ENCODE data around the gene CHRNA9.

CHRNA9 gene

DNA sequence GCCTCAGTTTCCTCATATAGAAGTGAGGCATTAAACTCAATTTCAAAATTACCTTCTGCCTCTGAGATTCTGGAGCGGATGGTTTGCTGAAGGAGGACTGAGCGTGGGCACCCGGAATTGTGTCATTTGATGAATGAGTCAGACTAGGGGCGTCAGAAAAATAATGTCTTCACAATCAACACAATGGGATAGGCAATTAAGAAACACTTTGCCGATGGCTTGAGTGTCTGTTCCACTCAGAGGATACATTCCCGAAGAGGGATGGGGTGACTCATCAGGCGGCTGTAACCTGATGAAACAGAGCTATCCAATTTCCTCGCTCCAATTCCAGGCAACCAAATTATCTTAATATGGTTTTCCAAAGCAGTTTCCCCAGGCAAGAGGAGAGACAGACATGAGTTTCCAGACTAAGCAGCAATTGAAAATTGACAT, 1.2 kb upstream of the CHRNA9 start:
- no peak overlapping the region for H3K4me3 ChIP-seq (ENCODE audit: insufficient read depth, low read length, poor library complexity, severe bottlenecking)
- H3K9me2 ChIP-seq (replicated peaks; ENCODE audit: insufficient read depth, low read length): no peaks in the 10 kb centered on the region
- H3K9ac ChIP-seq (ENCODE audit: low read length): no peak overlapping the region
- no peaks in the 10 kb centered on the region for H3K79me2 ChIP-seq (ENCODE audit: insufficient read depth, low read length)
- H3F3A ChIP-seq (ENCODE audit: insufficient read depth): no peaks in the 10 kb centered on the region
- H4K20me1 ChIP-seq (ENCODE audit: low read depth, low read length): no peaks in the 10 kb centered on the region
- no peak overlapping the region for H3K4me2 ChIP-seq (ENCODE audit: low read depth, low read length, poor library complexity, severe bottlenecking)
- no peaks in the 10 kb centered on the region for H3K36me3 ChIP-seq (ENCODE audit: low read length)
- no peak overlapping the region for H3K27ac ChIP-seq (ENCODE audit: low read depth, low read length)
- no peak overlapping the region for H2AFZ ChIP-seq (ENCODE audit: low read depth, low read length, severe bottlenecking)
- TF ChIP-seq EZH2phosphoT487 (conservative IDR thresholded peaks at IDR 0.05; ENCODE audit: low read length): no peak
- no peaks in the 10 kb centered on the region for H3K9me3 ChIP-seq (ENCODE audit: insufficient read depth, low read length)
- no peaks in the 10 kb centered on the region for H3K27me3 ChIP-seq (ENCODE audit: low read length)

DNA sequence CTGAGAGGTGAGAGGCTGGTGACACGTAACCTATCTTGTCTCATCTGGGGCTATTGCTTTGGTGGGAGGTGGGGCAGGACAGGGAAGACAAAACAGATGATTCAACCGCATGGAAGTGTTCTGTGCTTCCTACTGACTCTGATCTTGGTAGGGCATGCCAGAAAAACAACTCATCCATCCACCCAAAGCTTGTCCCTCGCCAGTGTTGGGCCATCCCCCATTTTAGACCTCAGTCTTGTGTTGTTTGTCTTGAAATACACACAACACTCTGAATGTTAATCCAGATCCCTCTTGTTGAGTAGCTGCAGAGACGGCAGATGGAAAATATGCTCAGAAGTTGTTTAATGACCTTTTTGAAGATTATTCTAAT, 377 bp downstream of the CHRNA9 start:
- H4K20me1 ChIP-seq (ENCODE audit: low read depth, low read length): no peaks in the 10 kb centered on the region
- no peak overlapping the region for H3K9ac ChIP-seq (ENCODE audit: low read length)
- 0 out of 2 replicates have a peak, but pooled peaks cover 2% of the 10 kb centered on the region for H3K27me3 ChIP-seq (ENCODE audit: low read length)
- no peaks in the 10 kb centered on the region for H3K36me3 ChIP-seq (ENCODE audit: low read length)
- H3K4me3 ChIP-seq (ENCODE audit: insufficient read depth, low read length, poor library complexity, severe bottlenecking): no peak overlapping the region
- no peaks in the 10 kb centered on the region for H3K9me2 ChIP-seq (replicated peaks; ENCODE audit: insufficient read depth, low read length)
- no peak overlapping the region for H2AFZ ChIP-seq (ENCODE audit: low read depth, low read length, severe bottlenecking)
- no peak overlapping the region for H3K27ac ChIP-seq (ENCODE audit: low read depth, low read length)
- no peaks in the 10 kb centered on the region for H3K79me2 ChIP-seq (ENCODE audit: insufficient read depth, low read length)
- TF ChIP-seq EZH2phosphoT487 (conservative IDR thresholded peaks at IDR 0.05; ENCODE audit: low read length): no peak
- TF ChIP-seq, protein P1, sequence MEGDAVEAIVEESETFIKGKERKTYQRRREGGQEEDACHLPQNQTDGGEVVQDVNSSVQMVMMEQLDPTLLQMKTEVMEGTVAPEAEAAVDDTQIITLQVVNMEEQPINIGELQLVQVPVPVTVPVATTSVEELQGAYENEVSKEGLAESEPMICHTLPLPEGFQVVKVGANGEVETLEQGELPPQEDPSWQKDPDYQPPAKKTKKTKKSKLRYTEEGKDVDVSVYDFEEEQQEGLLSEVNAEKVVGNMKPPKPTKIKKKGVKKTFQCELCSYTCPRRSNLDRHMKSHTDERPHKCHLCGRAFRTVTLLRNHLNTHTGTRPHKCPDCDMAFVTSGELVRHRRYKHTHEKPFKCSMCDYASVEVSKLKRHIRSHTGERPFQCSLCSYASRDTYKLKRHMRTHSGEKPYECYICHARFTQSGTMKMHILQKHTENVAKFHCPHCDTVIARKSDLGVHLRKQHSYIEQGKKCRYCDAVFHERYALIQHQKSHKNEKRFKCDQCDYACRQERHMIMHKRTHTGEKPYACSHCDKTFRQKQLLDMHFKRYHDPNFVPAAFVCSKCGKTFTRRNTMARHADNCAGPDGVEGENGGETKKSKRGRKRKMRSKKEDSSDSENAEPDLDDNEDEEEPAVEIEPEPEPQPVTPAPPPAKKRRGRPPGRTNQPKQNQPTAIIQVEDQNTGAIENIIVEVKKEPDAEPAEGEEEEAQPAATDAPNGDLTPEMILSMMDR (IDR thresholded peaks at IDR 0.05; ENCODE audit: insufficient read depth, low read length, poor library complexity, severe bottlenecking): no peak
- no peaks in the 10 kb centered on the region for H3F3A ChIP-seq (ENCODE audit: insufficient read depth)
- H3K9me3 ChIP-seq (ENCODE audit: insufficient read depth, low read length): no peaks in the 10 kb centered on the region
- no peak overlapping the region for H3K4me2 ChIP-seq (ENCODE audit: low read depth, low read length, poor library complexity, severe bottlenecking)

DNA sequence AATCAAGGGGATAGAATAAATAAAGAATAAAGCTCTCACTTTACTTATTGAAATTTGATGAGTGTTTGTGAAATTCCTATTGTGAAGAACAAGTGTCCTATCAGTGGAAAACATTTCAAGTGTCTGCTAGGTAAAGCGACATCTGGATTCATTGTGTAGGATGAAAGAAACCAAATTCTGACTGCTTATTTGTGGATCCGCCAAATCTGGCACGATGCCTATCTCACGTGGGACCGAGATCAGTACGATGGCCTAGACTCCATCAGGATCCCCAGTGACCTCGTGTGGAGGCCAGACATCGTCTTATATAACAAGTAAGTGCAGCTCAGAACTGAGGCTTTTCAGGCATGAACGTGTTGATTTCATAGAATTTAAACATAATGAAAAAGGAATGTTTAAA, 1.9 kb downstream of the CHRNA9 start:
- Histone ChIP-seq H3K4me3 (ENCODE audit: insufficient read depth, low read length, poor library complexity, severe bottlenecking) (no peak overlapping the region), H3K36me3 (ENCODE audit: low read length) (no peaks in the 10 kb centered on the region), H3K79me2 (ENCODE audit: insufficient read depth, low read length) (no peaks in the 10 kb centered on the region), H3K4me2 (ENCODE audit: low read depth, low read length, poor library complexity, severe bottlenecking) (no peak overlapping the region), H3F3A (ENCODE audit: insufficient read depth) (no peaks in the 10 kb centered on the region), H3K9me2 (replicated peaks; ENCODE audit: insufficient read depth, low read length) (no peaks in the 10 kb centered on the region), H2AFZ (ENCODE audit: low read depth, low read length, severe bottlenecking) (no peak overlapping the region), H4K20me1 (ENCODE audit: low read depth, low read length) (no peaks in the 10 kb centered on the region), H3K9ac (ENCODE audit: low read length) (no peak overlapping the region), H3K27me3 (ENCODE audit: low read length) (0 out of 2 replicates have a peak, but pooled peaks cover 3% of the 10 kb centered on the region), H3K9me3 (ENCODE audit: insufficient read depth, low read length) (no peaks in the 10 kb centered on the region), H3K27ac (ENCODE audit: low read depth, low read length) (no peak overlapping the region)
- TF ChIP-seq, protein P1 (IDR thresholded peaks at IDR 0.05; ENCODE audit: insufficient read depth, low read length, poor library complexity, severe bottlenecking): no peak
- no peak for TF ChIP-seq EZH2phosphoT487 (conservative IDR thresholded peaks at IDR 0.05; ENCODE audit: low read length)

GRCh38 chr4:40337523-40337922, 2.4 kb downstream of the CHRNA9 start:
- 0 out of 2 replicates have a peak, but pooled peaks cover 3% of the 10 kb centered on the region for H3K27me3 ChIP-seq (ENCODE audit: low read length)
- H3K27ac ChIP-seq (ENCODE audit: low read depth, low read length): no peak overlapping the region
- no peak overlapping the region for H3K4me3 ChIP-seq (ENCODE audit: insufficient read depth, low read length, poor library complexity, severe bottlenecking)
- no peak overlapping the region for H3K9ac ChIP-seq (ENCODE audit: low read length)
- H3K36me3 ChIP-seq (ENCODE audit: low read length): no peaks in the 10 kb centered on the region
- no peaks in the 10 kb centered on the region for H4K20me1 ChIP-seq (ENCODE audit: low read depth, low read length)
- TF ChIP-seq EZH2phosphoT487 (conservative IDR thresholded peaks at IDR 0.05; ENCODE audit: low read length): no peak
- TF ChIP-seq, protein P1 (IDR thresholded peaks at IDR 0.05; ENCODE audit: insufficient read depth, low read length, poor library complexity, severe bottlenecking): no peak
- no peaks in the 10 kb centered on the region for H3K9me2 ChIP-seq (replicated peaks; ENCODE audit: insufficient read depth, low read length)
- H3F3A ChIP-seq (ENCODE audit: insufficient read depth): no peaks in the 10 kb centered on the region
- H3K9me3 ChIP-seq (ENCODE audit: insufficient read depth, low read length): no peaks in the 10 kb centered on the region
- H3K4me2 ChIP-seq (ENCODE audit: low read depth, low read length, poor library complexity, severe bottlenecking): no peak overlapping the region
- H2AFZ ChIP-seq (ENCODE audit: low read depth, low read length, severe bottlenecking): no peak overlapping the region
- H3K79me2 ChIP-seq (ENCODE audit: insufficient read depth, low read length): no peaks in the 10 kb centered on the region
